Uterine smooth muscle cell (primary cell): ENCODE data around the gene STX10. TPM values are rescaled to one million over a fixed set of nuclear protein-coding genes. Genes with fewer than 3 reads are reported as not detected.

Source experiments
- total RNA-seq: library from RNA; depleted of rRNA; stranded (reverse); fragments of >200 nt; gene quantifications from 2 replicates; pipeline ENCODE4 v1.2.3, GENCODE V29; 2014

Gene STX10
- total RNA-seq: 72.9 and 81.1 TPM in 2 replicates

GRCh38 chr19:13150187-13150930 is at the start of gene STX10, which contains the start of gene IER2:
STX10 (minus strand) TSS chr19:13150375; CDS start chr19:13150173, 202 bp downstream.
IER2 (plus strand) TSS chr19:13150411; CDS start chr19:13153187, 2,776 bp downstream.

GRCh38 chr19:13117772-13118423 is 32.3 kb downstream of the STX10 start, which contains the start of gene NACC1:
NACC1 (plus strand) TSS chr19:13118264; CDS start chr19:13135208, 16,944 bp downstream.

GRCh38 chr19:13116282-13117175 is 33.6 kb downstream of the STX10 start, which contains the start of gene TRMT1:
TRMT1 (minus strand) TSS chr19:13116740; CDS start chr19:13116399, 341 bp downstream.

GRCh38 chr19:13102666-13103580 is 47.3 kb downstream of the STX10 start, which contains the start of gene LYL1:
LYL1 (minus strand) TSS chr19:13102858; CDS start chr19:13101171, 1,687 bp downstream.

Other genes with a start within 250 kb of the STX10 start
- gene SYCE2, start 231.1 kb downstream of the STX10 start, total RNA-seq: 0.11 and 0.12 TPM in 2 replicates
- gene FARSA, start 216.7 kb downstream of the STX10 start, total RNA-seq: 54.1 and 58.9 TPM in 2 replicates
- 1,588 and 2,549 TPM in 2 replicates for gene CALR, start 211.8 kb downstream of the STX10 start, total RNA-seq
- gene RAD23A, start 204.5 kb downstream of the STX10 start, total RNA-seq: 68.9 and 87.4 TPM in 2 replicates
- gene GADD45GIP1, start 193.2 kb downstream of the STX10 start, total RNA-seq: 26.6 and 36.4 TPM in 2 replicates
- gene DAND5, start 180.8 kb downstream of the STX10 start, total RNA-seq: 0.12 TPM in 1 of 2 replicates, not detected in the other
- gene NFIX, start 154.9 kb downstream of the STX10 start, total RNA-seq: 59.8 and 71.9 TPM in 2 replicates
- 0.77 and 1.1 TPM in 2 replicates for gene LYL1, start 47.5 kb downstream of the STX10 start, total RNA-seq
- gene TRMT1, start 33.6 kb downstream of the STX10 start, total RNA-seq: 32.5 and 36.4 TPM in 2 replicates
- gene NACC1, start 32.1 kb downstream of the STX10 start, total RNA-seq: 32.4 and 48.4 TPM in 2 replicates
- gene IER2, start within 50 bp of the STX10 start, total RNA-seq: 23.2 and 31.9 TPM in 2 replicates